HUES64 (cell line): ENCODE results near the gene TMC6. TPM values are rescaled to one million over a fixed set of nuclear protein-coding genes. Genes with fewer than 3 reads are reported as not detected.
A peak's percentile ranks its signal among the peaks of the same experiment; 100 is the strongest.
"Not testable (repeated sequence)": the region's sequence is repeated elsewhere in the genome, so short reads cannot be mapped to it uniquely, and the experiment has no call there.

Source experiments
- H3K27ac ChIP-seq: 2 replicates; pipeline ENCODE4 v1.7.0; 2013; ENCODE audit warnings: low read depth, low read length, inconsistent platforms
- H3K27me3 ChIP-seq: 2 replicates; pipeline ENCODE4 v1.6.1; 2013; ENCODE audit warnings: mild to moderate bottlenecking, low read length; ENCODE audit not compliant: insufficient read depth
- H3K36me3 ChIP-seq: 2 replicates; pipeline ENCODE4 v1.6.1; 2013; ENCODE audit warnings: mild to moderate bottlenecking, low read length; ENCODE audit not compliant: insufficient read depth
- H3K4me1 ChIP-seq: 2 replicates; pipeline ENCODE4 v1.6.1; 2013; ENCODE audit warnings: mild to moderate bottlenecking, low read length, moderate library complexity; ENCODE audit not compliant: insufficient read depth
- H3K4me3 ChIP-seq: 2 replicates; pipeline ENCODE4 v1.5.1; 2013; ENCODE audit warnings: mild to moderate bottlenecking, low read length, moderate library complexity
- H3K9ac ChIP-seq: 2 replicates; pipeline ENCODE4 v1.6.1; 2013; ENCODE audit warnings: mild to moderate bottlenecking, low read depth, low read length
- H3K9me3 ChIP-seq: 2 replicates; pipeline ENCODE4 v1.6.1; 2013; ENCODE audit warnings: low read depth, low read length; ENCODE audit not compliant: insufficient read depth
- WGBS: fragments of 150-250, 120-280 bp; methylation state at CpG from one replicate; pipeline ENCODE4 v1.1.7; 2013; ENCODE audit warnings: missing lambda C conversion rate; 5-methylcytosine and 5-hydroxymethylcytosine counted together
- polyA plus RNA-seq, 2 experiments: library from polyadenylated mRNA; stranded (reverse); fragments of 50-300 nt; gene quantifications; one replicate each; pipeline ENCODE4 v1.2.3, GENCODE V29; 2013

The TMC6 gene, protein sequence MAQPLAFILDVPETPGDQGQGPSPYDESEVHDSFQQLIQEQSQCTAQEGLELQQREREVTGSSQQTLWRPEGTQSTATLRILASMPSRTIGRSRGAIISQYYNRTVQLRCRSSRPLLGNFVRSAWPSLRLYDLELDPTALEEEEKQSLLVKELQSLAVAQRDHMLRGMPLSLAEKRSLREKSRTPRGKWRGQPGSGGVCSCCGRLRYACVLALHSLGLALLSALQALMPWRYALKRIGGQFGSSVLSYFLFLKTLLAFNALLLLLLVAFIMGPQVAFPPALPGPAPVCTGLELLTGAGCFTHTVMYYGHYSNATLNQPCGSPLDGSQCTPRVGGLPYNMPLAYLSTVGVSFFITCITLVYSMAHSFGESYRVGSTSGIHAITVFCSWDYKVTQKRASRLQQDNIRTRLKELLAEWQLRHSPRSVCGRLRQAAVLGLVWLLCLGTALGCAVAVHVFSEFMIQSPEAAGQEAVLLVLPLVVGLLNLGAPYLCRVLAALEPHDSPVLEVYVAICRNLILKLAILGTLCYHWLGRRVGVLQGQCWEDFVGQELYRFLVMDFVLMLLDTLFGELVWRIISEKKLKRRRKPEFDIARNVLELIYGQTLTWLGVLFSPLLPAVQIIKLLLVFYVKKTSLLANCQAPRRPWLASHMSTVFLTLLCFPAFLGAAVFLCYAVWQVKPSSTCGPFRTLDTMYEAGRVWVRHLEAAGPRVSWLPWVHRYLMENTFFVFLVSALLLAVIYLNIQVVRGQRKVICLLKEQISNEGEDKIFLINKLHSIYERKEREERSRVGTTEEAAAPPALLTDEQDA
- polyA plus RNA-seq (2013, experiment 1 of 2) = 41.5 TPM
- 47.3 TPM for polyA plus RNA-seq (2013, experiment 2 of 2)

DNA sequence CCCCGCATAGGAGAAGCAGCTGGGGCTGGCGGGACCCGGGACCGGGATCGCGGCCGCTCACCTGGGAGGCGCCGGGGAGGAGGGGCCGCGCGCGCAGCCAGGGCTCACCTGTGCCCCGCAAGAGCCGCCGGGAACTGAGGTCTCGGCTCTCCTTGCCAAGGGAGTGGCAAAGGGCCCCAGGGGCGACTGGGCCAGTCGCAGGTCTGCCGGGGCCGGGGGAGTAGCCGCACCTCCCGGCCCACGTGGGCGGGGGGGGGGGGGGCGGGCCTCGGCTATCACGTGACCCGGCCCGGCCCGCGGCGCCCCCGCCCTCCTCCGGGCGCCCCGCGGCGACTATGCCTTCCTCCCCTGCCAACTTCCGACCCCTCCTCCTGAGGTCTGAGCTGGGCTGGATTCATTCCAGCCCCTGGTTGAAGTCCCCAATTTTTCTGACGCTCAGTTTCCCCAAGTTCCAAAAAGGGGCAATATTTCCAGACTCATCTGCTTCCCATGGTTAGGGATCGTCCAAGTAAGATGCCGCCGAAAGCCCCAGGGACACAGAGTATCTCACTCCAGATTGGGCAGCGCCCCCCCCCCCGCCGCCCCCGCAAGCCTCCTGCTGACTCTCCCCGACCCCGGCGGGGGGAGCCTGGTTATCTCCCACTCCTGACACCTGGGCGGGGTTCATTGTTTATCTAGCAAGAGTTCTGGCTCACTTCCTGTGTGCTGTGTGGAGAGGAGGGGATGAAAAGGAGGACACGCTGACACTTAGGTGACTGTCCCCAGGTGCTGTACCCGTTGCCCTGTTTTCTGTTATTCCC lies at the start of gene TMC6:
Gene TMC6, minus strand, starts transcription at position 205 of the 800 bp plus-strand sequence. CDS start 1,923 bp downstream, outside the sequence.
- WGBS = 3% methylated on average over 53 of the region's 54 CpGs
- H3K4me1 ChIP-seq = peaks cover 13% of the 10 kb centered on the region
- peaks cover 10% of the 10 kb centered on the region for H3K36me3 ChIP-seq

DNA sequence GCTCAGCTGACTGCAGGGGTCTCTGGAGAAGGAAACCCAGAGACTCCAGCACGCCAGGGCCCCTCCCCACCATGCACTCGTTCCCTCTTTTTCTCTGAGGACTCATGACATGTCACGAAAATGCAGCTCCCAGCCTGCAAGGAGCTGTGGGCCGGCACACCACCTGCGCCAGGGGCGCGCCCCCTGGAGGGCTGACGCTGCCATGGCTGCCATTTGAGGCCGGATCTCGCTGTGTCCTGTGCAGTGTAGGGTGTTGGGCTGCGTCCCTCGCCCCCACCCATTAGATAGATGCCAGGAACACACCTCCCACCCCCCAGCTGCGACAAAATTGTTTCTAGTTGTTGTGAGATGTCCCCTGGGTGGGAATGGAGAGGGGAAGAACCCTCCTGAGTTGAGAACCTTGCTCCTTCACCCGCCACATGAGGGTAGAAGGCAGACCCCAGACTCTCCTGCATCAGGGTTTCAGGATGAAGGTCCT lies 48.0 kb upstream of the TMC6 start:
- Histone ChIP-seq H3K36me3 (peaks cover 70% of the 10 kb centered on the region), H3K4me3 (no peak overlapping the region), H3K27ac (peak overlapping the region; percentile 26; the same call in 1 of the 2 replicates), H3K9me3 (no peaks in the 10 kb centered on the region), H3K27me3 (no peaks in the 10 kb centered on the region), H3K9ac (no peak overlapping the region), H3K4me1 (peaks cover 10% of the 10 kb centered on the region; the same call in 1 of the 2 replicates)
- WGBS = 37% methylated on average over 11 of the region's 14 CpGs

More for the DNA sequence above, at the start of gene TMC6:
- Histone ChIP-seq H3K27ac (peak within 1 kb of the TSS; percentile 88; the same call in 1 of the 2 replicates), H3K4me3 (peak within 1 kb of the TSS; percentile 84), H3K9ac (peak within 1 kb of the TSS; percentile 82), H3K27me3 (peaks cover 34% of the 10 kb centered on the region), H3K9me3 (no peaks in the 10 kb centered on the region)

DNA sequence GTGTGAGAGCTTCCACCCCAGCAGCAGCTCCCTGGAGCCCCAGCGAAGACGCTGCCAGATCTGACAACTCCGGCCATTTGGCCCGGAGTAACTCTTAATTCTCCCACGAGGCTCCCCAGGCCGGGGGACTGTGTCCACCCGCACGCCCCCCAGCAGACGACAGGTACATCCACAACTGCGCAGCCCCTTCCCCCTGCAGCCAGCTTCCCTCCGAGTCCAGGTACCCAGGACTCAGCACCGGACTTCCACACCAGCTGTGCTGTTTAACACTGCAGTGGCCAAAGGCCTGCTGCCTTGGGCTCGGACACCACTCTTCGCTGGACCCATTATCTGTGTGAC lies 47.1 kb upstream of the TMC6 start:
- Histone ChIP-seq H3K9me3 (no peaks in the 10 kb centered on the region), H3K4me1 (peaks cover 10% of the 10 kb centered on the region; the same call in 1 of the 2 replicates), H3K27me3 (no peaks in the 10 kb centered on the region), H3K9ac (no peak overlapping the region), H3K27ac (no peak overlapping the region), H3K36me3 (peaks cover 61% of the 10 kb centered on the region), H3K4me3 (no peak overlapping the region)
- 92% methylated on average over 14 of the region's 14 CpGs for WGBS

DNA sequence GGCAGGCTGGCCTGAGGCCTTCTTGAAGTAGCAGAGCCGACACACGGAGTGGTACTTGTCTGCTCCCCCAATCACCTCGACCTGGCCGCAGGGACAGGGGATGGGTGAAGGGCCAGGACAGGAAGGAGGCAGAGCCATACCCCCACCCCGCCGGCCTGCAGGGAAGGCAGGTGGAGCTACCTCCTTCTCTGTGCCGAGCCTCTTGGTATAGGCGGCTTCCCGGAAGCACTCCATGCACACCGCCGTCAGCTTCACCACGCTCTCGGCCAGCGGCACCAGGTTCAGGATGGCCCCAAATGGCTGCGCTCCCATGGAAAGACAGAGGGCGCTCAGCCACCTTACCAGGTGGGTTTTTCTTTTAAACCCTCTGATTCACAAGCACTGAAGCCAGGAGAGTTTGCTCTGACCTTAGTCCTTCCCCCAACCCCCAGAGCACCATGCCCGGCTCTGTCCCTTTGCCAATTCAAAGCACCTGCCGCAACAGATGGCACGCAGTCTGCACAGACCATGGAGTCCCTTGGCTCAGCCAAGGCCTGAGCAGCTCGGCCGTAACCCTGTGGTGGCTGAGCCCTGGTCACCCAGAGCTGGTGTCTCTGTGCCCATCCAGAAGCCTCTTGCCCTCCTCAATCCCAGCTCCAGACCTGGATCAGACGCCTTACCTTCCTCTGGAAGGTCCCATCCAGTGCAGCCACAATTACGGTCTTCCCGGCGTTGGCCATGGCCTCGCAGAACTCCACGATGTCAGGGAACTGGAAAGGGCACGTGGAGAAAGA lies 46.5 kb upstream of the TMC6 start:
- Histone ChIP-seq H3K4me3 (no peak overlapping the region), H3K4me1 (peaks cover 10% of the 10 kb centered on the region; the same call in 1 of the 2 replicates), H3K27me3 (no peaks in the 10 kb centered on the region), H3K9me3 (no peaks in the 10 kb centered on the region), H3K9ac (no peak overlapping the region), H3K27ac (no peak overlapping the region; the same call in 1 of the 2 replicates), H3K36me3 (peaks cover 55% of the 10 kb centered on the region)
- WGBS = 91% methylated on average over 28 of the region's 28 CpGs

DNA sequence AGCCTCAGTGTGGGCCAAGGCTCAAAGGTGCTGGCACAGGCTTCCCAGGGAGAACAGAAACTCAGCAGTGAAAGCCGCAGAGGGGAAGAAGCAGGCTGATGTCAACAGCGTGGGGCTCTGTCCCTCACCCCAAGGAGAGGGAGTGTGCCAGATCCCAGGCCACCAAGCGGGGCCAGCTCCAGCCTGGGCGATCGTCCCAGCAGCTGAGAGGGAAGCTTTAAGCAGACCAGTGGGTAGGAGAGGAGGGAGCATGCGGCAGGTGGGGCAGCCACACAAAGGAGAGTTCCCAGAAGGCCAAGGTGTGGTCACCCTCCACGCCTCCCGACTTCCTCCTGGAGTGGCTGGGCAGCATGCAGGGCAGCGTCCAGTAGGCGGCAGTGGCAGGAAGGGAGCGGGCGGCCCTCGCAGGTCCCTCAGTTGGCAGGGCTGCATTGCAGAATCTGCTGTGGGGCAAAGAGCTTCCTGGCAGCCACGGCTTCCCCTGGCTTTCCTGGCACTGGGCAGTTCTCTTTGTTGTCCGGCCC lies 45.9 kb upstream of the TMC6 start:
- H3K27me3 ChIP-seq = no peaks in the 10 kb centered on the region
- peaks cover 10% of the 10 kb centered on the region; the same call in 1 of the 2 replicates for H3K4me1 ChIP-seq
- H3K9ac ChIP-seq = no peak overlapping the region
- WGBS = 94% methylated on average over 15 of the region's 15 CpGs
- H3K4me3 ChIP-seq = no peak overlapping the region
- H3K27ac ChIP-seq = no peak overlapping the region; the same call in 1 of the 2 replicates
- peaks cover 49% of the 10 kb centered on the region for H3K36me3 ChIP-seq
- H3K9me3 ChIP-seq = no peaks in the 10 kb centered on the region

DNA sequence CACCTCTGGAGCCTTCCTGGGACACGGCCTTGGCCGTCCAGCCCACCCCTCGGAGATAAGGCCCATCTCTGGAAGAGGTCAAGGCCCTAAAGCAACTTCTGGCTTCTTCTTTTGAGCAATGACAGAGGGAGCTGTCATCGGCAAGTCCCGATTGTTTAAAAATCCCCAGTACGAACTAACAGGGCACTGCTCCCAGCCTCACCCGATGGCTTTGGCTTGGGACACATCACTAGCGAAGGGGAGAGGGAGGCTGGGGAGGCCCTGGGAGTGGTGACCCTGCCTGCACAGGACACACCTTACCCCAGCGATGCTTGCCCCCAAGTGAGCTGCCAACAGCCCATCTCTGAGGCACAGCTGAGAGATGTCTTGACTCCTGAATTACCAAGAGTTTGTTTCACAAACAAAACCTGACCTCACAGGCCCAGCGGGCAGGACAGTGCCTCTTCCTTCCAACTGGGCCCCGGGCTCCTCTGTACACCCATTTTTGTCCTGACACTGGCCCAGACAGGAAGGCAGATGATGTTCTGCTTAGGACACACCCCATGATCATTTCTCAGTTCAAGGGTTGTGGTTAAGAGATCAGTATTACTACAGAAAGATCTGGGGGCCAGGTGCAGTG lies 44.7 kb upstream of the TMC6 start:
- Histone ChIP-seq H3K36me3 (peaks cover 37% of the 10 kb centered on the region), H3K9ac (no peak overlapping the region), H3K4me3 (no peak overlapping the region), H3K9me3 (no peaks in the 10 kb centered on the region), H3K4me1 (peaks cover 10% of the 10 kb centered on the region; the same call in 1 of the 2 replicates), H3K27me3 (no peaks in the 10 kb centered on the region), H3K27ac (peak overlapping the region; percentile 30; the same call in 1 of the 2 replicates)
- 89% methylated on average over 11 of the region's 11 CpGs for WGBS

DNA sequence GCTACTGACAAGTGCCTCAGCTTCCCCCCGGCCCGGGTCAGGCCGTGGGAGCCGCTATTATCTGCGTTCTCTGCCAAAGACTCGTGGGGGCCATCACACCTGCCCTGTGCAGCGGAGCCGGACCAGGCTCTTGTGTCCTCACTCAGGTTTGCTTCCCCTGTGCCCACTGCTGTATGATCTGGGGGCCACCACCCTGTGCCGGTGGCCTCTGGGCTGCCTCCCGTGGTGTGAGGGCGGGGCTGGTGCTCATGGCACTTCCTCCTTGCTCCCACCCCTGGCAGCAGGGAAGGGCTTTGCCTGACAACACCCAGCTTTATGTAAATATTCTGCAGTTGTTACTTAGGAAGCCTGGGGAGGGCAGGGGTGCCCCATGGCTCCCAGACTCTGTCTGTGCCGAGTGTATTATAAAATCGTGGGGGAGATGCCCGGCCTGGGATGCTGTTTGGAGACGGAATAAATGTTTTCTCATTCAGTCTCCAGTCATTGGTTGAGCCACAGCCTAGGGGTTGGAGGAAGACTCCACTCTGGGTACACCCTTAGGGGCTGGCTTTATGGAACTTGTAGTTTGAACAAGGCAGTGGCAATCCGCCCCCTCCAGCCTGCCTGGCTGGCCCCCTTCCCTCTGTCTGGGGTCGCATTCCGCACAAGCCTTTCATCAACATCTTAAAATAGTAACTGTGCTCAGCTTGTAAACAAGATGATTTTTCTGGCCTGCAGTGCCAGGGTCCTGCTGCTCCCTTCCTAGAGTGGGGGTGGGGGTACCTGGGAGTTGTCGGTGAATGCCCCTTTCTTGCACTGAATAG lies 43.9 kb upstream of the TMC6 start:
- no peak overlapping the region for H3K9ac ChIP-seq

DNA sequence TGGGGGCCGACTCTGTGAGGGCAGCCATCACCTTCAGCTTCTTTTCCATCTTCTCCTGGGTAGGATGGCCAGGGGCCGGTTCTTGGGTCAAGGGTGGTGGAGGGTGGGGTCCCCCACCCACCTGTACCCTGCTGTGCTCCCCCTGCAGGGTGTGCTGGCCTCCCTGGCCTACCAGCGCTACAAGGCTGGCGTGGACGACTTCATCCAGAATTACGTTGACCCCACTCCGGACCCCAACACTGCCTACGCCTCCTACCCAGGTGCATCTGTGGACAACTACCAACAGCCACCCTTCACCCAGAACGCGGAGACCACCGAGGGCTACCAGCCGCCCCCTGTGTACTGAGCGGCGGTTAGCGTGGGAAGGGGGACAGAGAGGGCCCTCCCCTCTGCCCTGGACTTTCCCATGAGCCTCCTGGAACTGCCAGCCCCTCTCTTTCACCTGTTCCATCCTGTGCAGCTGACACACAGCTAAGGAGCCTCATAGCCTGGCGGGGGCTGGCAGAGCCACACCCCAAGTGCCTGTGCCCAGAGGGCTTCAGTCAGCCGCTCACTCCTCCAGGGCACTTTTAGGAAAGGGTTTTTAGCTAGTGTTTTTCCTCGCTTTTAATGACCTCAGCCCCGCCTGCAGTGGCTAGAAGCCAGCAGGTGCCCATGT lies 43.2 kb upstream of the TMC6 start:
- H3K27me3 ChIP-seq, H3K9ac ChIP-seq, H3K27ac ChIP-seq, H3K4me3 ChIP-seq, H3K9me3 ChIP-seq: not testable (repeated sequence)
- Histone ChIP-seq H3K36me3 (peaks cover 33% of the 10 kb centered on the region), H3K4me1 (peaks cover 10% of the 10 kb centered on the region; the same call in 1 of the 2 replicates)
- 86% methylated on average over 17 of the region's 19 CpGs for WGBS

More for the DNA sequence above, 43.9 kb upstream of the TMC6 start:
- Histone ChIP-seq H3K27me3 (no peaks in the 10 kb centered on the region), H3K4me3 (no peak overlapping the region), H3K4me1 (peaks cover 10% of the 10 kb centered on the region; the same call in 1 of the 2 replicates), H3K9me3 (no peaks in the 10 kb centered on the region), H3K27ac (peak overlapping the region; percentile 30; the same call in 1 of the 2 replicates), H3K36me3 (peaks cover 33% of the 10 kb centered on the region)
- WGBS = 58% methylated on average over 19 of the region's 19 CpGs
